HepG2 (cell line): ENCODE measurements around the gene EGLN2. TPM values are rescaled to one million over a fixed set of nuclear protein-coding genes. Genes with fewer than 3 reads are reported as not detected.

Experiments used
- ARNTL ChIP-seq: sonication (generic); formaldehyde crosslinking; IDR thresholded peaks from 2 replicates; pipeline ENCODE4 v1.4.0; 2020; ENCODE audit warnings: mild to moderate bottlenecking, missing genetic modification reagents
- CHD2 ChIP-seq: IDR thresholded peaks from 2 replicates; pipeline ENCODE4 v1.6.1; 2011; ENCODE audit warnings: low read depth, low read length, improper control_type of control experiment
- DR1 ChIP-seq: sonication (generic); formaldehyde crosslinking; IDR thresholded peaks from 2 replicates; pipeline ENCODE4 v1.8.0; 2021; ENCODE audit warnings: mild to moderate bottlenecking, missing genetic modification reagents, inconsistent platforms
- HNRNPLL ChIP-seq: fragments of 200-400 bp; formaldehyde crosslinking; IDR thresholded peaks from 2 replicates; pipeline ENCODE4 v1.6.1; 2017; ENCODE audit warnings: mild to moderate bottlenecking, low read depth, low read length; ENCODE audit not compliant: poor library complexity, severe bottlenecking
- MXI1 ChIP-seq: IDR thresholded peaks from 3 replicates; pipeline ENCODE4 v1.6.1; 2012; ENCODE audit warnings: low read depth, low read length, inconsistent platforms, borderline replicate concordance
- ONECUT2 ChIP-seq: sonication (generic); formaldehyde crosslinking; IDR thresholded peaks from 2 replicates; pipeline ENCODE4 v1.4.0; 2020; ENCODE audit warnings: missing genetic modification reagents
- PITX1 ChIP-seq: sonication (generic); formaldehyde crosslinking; IDR thresholded peaks from 2 replicates; pipeline ENCODE4 v1.5.1; 2020; ENCODE audit warnings: mild to moderate bottlenecking, missing genetic modification reagents
- RAD21 ChIP-seq: fragments of 450-650 bp; formaldehyde crosslinking; IDR thresholded peaks from 2 replicates; pipeline ENCODE4 v1.5.0; 2020; ENCODE audit warnings: mild to moderate bottlenecking
- TAF1 ChIP-seq: sonication (generic); formaldehyde crosslinking; IDR thresholded peaks from 2 replicates; pipeline ENCODE4 v1.4.0; 2020; ENCODE audit warnings: missing genetic modification reagents
- TEAD3 ChIP-seq: optimal IDR thresholded peaks from 2 replicates; pipeline ENCODE3; 2016; ENCODE audit warnings: borderline replicate concordance
- ZNF232 ChIP-seq: sonication (generic); formaldehyde crosslinking; IDR thresholded peaks from 2 replicates; pipeline ENCODE4 v1.4.0; 2020; ENCODE audit warnings: missing genetic modification reagents, borderline replicate concordance
- ZNF547 ChIP-seq: sonication (generic); formaldehyde crosslinking; IDR thresholded peaks from 2 replicates; pipeline ENCODE4 v1.5.1; 2020; ENCODE audit warnings: mild to moderate bottlenecking, missing genetic modification reagents
- ZNF605 ChIP-seq: sonication (generic); formaldehyde crosslinking; IDR thresholded peaks from 2 replicates; pipeline ENCODE4 v1.8.0; 2022; ENCODE audit warnings: mild to moderate bottlenecking, missing genetic modification reagents
- polyA plus RNA-seq, 8 experiments: library from polyadenylated mRNA; depleted of rRNA in 3 of 8; stranded (reverse) in 7 of 8; unstranded in 1 of 8; fragments of >200 nt; fragmentation: Illumina TruSeq in 4 of 8; extraction: Trizol in 4 of 8; gene quantifications; 2 replicates each; pipeline versions ENCODE4 v1.2.1 to v1.2.3, GENCODE V29; 2011 to 2016; ENCODE audit warnings: low read depth in 4 of 8, missing spikeins in 1 of 8, mixed read lengths in 1 of 8; ENCODE audit not compliant: insufficient read depth in 1 of 8
- total RNA-seq, 5 experiments: library from RNA; depleted of rRNA; stranded (reverse); fragments of >200 nt; fragmentation: Illumina TruSeq; extraction: Trizol; gene quantifications; 2 replicates each; pipeline ENCODE4 v1.2.3, GENCODE V29; 2016; ENCODE audit warnings: low read depth in 1 of 5
- TF ChIP-seq, protein P1 (sequence below): IDR thresholded peaks from 2 replicates; pipeline ENCODE4 v1.6.1; 2016; ENCODE audit warnings: missing genetic modification reagents, missing compliant biosample characterization
- TF ChIP-seq, protein P2 (sequence below): sonication (generic); formaldehyde crosslinking; IDR thresholded peaks from 2 replicates; pipeline ENCODE4 v1.4.0; 2020; ENCODE audit warnings: mild to moderate bottlenecking, missing genetic modification reagents
- TF ChIP-seq, protein P3 (sequence below): sonication (generic); formaldehyde crosslinking; IDR thresholded peaks from 2 replicates; pipeline ENCODE4 v1.5.1; 2020; ENCODE audit warnings: mild to moderate bottlenecking, missing genetic modification reagents, moderate library complexity

Gene EGLN2
- total and polyA plus RNA-seq, 2 of the 13 experiments (the other 11 are each of a cell fraction or from before 2014, with no cell fraction given) = 16.5 to 40.8 TPM

DNA sequence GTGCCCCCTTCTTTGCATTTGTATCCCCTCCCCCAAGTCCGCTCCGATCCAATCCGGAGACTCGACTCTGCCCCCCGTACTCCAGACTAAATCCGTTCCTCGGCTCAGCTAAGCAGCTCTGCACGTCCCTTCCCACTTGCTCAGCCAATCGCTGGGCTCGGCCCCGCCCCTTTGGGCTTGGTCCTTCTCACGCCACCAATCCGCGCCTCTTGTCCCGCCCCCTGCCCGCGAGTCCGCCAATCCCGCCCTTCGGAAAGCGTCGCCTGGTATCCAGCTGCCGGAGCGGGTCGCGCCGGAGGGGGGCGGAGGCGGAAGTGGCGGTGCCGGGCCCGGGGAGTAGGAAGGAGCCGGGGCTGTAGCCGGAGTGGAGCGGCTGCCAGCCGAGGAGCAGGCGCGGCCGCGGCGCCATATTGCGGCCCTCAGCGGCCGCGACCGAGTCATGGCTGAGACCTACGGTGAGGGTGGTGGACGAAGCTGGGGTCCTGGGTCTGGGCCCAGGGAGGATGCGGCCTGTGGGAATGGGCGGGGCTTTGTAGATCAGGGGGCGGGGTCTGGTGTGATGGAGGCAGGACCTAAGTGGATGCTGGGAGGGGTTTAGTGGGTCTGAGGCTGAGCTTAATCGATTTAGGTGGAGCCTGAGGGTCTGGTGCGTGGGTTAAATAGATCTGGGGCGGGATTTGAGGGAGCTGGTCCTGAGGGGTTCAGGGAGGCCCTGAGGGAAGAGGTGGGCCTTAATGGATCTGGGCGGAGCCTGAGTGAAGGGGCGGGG is 20.9 kb upstream of the EGLN2 start, which contains the start of gene RAB4B (continued):
- TF ChIP-seq ZNF605 (CRISPR knock-in tag) (peak; percentile 81), ARNTL (peak; percentile 18; the same call in 1 of the 2 replicates), RAD21 (CRISPR knock-in tag) (0 out of 2 replicates have a peak, but pooled peaks have one; percentile 11), TEAD3 (CRISPR knock-in tag) (peak; percentile 70), CHD2 (peak; percentile 63; the same call in 1 of the 2 replicates), MXI1 (peak; percentile 52; the same call in 1 of the 3 replicates), DR1 (CRISPR knock-in tag) (0 out of 2 replicates have a peak, but pooled peaks have one; percentile 40), ONECUT2 (CRISPR knock-in tag) (0 out of 2 replicates have a peak, but pooled peaks have one; percentile 62), PITX1 (CRISPR knock-in tag) (0 out of 2 replicates have a peak, but pooled peaks have one; percentile 49), ZNF547 (peak; percentile 22; the same call in 1 of the 2 replicates), ZNF232 (CRISPR knock-in tag) (no peak), HNRNPLL (peak; percentile 79), TAF1 (CRISPR knock-in tag) (peak; percentile 41; the same call in 1 of the 2 replicates)
- TF ChIP-seq, protein P1, sequence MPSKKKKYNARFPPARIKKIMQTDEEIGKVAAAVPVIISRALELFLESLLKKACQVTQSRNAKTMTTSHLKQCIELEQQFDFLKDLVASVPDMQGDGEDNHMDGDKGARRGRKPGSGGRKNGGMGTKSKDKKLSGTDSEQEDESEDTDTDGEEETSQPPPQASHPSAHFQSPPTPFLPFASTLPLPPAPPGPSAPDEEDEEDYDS (CRISPR knock-in tag) = peak; percentile 47
- TF ChIP-seq, protein P2, sequence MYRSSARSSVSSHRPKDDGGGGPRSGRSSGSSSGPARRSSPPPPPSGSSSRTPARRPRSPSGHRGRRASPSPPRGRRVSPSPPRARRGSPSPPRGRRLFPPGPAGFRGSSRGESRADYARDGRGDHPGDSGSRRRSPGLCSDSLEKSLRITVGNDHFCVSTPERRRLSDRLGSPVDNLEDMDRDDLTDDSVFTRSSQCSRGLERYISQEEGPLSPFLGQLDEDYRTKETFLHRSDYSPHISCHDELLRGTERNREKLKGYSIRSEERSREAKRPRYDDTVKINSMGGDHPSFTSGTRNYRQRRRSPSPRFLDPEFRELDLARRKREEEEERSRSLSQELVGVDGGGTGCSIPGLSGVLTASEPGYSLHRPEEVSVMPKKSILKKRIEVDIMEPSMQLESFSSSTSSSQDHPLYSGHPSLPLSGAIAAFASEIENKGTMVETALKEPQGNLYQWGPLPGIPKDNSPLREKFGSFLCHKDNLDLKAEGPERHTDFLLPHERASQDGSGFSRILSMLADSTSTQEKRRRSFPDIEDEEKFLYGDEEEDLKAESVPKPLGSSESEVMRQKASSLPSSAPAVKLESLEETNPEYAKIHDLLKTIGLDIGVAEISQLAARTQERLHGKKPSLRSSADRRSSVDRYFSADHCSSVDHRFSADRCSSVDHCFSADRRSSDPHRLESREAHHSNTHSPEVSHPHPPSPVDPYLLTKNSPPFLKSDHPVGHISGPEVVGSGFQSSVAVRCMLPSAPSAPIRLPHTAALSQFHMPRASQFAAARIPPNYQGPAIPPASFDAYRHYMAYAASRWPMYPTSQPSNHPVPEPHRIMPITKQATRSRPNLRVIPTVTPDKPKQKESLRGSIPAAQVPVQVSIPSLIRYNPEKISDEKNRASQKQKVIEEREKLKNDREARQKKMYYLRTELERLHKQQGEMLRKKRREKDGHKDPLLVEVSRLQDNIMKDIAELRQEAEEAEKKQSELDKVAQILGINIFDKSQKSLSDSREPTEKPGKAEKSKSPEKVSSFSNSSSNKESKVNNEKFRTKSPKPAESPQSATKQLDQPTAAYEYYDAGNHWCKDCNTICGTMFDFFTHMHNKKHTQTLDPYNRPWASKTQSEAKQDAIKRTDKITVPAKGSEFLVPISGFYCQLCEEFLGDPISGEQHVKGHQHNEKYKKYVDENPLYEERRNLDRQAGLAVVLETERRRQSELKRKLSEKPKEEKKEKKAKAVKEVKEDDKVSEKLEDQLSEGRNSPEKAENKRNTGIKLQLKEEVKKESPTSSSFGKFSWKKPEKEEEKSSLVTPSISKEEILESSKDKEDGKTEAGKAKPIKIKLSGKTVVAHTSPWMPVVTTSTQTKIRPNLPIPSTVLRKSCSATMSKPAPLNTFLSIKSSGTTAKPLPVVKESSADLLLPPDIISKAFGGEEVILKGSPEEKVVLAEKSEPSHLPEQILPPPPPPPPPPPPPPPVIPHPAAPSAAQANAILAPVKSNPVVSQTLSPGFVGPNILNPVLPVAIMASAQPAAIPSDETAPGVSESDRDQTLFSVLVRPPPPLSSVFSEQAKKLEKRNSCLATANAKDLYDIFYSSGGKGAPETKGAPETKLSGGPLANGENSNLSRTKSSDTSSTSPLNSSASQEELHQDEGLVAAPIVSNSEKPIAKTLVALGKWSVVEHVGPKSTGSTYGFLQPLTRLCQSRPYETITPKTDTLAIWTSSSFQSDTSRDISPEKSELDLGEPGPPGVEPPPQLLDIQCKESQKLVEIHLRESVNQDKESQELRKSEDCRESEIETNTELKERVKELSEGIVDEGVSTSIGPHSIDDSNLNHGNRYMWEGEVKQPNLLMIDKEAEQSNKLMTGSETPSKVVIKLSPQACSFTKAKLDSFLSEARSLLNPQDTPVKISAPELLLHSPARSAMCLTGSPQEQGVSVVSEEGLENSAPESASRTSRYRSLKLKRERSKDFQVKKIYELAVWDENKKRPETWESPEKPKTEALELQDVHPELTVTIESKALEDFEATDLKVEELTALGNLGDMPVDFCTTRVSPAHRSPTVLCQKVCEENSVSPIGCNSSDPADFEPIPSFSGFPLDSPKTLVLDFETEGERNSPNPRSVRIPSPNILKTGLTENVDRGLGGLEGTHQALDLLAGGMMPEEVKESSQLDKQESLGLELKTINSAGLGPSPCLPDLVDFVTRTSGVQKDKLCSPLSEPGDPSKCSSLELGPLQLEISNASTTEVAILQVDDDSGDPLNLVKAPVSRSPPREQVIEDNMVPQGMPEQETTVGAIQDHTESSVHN (CRISPR knock-in tag) = 0 out of 2 replicates have a peak, but pooled peaks have one; percentile 22
- TF ChIP-seq, protein P3, sequence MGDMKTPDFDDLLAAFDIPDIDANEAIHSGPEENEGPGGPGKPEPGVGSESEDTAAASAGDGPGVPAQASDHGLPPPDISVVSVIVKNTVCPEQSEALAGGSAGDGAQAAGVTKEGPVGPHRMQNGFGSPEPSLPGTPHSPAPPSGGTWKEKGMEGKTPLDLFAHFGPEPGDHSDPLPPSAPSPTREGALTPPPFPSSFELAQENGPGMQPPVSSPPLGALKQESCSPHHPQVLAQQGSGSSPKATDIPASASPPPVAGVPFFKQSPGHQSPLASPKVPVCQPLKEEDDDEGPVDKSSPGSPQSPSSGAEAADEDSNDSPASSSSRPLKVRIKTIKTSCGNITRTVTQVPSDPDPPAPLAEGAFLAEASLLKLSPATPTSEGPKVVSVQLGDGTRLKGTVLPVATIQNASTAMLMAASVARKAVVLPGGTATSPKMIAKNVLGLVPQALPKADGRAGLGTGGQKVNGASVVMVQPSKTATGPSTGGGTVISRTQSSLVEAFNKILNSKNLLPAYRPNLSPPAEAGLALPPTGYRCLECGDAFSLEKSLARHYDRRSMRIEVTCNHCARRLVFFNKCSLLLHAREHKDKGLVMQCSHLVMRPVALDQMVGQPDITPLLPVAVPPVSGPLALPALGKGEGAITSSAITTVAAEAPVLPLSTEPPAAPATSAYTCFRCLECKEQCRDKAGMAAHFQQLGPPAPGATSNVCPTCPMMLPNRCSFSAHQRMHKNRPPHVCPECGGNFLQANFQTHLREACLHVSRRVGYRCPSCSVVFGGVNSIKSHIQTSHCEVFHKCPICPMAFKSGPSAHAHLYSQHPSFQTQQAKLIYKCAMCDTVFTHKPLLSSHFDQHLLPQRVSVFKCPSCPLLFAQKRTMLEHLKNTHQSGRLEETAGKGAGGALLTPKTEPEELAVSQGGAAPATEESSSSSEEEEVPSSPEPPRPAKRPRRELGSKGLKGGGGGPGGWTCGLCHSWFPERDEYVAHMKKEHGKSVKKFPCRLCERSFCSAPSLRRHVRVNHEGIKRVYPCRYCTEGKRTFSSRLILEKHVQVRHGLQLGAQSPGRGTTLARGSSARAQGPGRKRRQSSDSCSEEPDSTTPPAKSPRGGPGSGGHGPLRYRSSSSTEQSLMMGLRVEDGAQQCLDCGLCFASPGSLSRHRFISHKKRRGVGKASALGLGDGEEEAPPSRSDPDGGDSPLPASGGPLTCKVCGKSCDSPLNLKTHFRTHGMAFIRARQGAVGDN (CRISPR knock-in tag) = peak; percentile 77
